Measurements from ENCODE around the gene ATL2.
"Not testable (repeated sequence)": the region's sequence is repeated elsewhere in the genome, so short reads cannot be mapped to it uniquely, and the experiment has no call there.

Gene ATL2

GRCh38 chr2:38322224-38322914 is 54.7 kb downstream of the ATL2 start:
- no peak for DNase-seq

- not testable (repeated sequence) for DNase-seq
Measured at GRCh38 chr2:38319240-38319639, 57.8 kb downstream of the ATL2 start.

GRCh38 chr2:38317725-38318124 is 59.3 kb downstream of the ATL2 start:
- DNase-seq: no peak

- peak; percentile 20 for DNase-seq
Measured at GRCh38 chr2:38315707-38316333, 61.3 kb downstream of the ATL2 start.

DNA sequence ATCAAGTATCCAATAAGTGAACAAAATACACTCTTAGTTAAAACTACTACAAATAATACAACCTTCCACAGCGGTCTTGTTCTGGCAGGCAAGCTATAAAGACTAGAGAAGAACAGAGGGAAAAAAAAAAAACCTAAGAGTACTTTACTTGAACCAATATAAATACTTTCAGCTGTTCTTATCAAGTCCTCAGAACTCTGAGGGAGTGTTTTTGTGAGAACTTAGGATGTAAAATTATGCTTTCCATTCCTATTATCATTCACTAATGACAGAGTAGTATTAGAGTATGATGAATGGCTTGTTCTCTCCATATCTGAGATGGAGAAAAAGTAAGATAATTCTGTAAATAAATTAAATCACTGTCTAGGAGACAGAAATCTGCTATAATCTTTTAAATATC is 68.3 kb downstream of the ATL2 start:
- DNase-seq: no peak

GRCh38 chr2:38301969-38302702 is 74.9 kb downstream of the ATL2 start:
- no peak for DNase-seq

- DNase-seq: no peak
Measured at GRCh38 chr2:38301340-38301968, 75.6 kb downstream of the ATL2 start.

GRCh38 chr2:38298539-38298938 is 78.5 kb downstream of the ATL2 start:
- no peak for DNase-seq

GRCh38 chr2:38296197-38296780 is 80.8 kb downstream of the ATL2 start:
- no peak for DNase-seq

DNA sequence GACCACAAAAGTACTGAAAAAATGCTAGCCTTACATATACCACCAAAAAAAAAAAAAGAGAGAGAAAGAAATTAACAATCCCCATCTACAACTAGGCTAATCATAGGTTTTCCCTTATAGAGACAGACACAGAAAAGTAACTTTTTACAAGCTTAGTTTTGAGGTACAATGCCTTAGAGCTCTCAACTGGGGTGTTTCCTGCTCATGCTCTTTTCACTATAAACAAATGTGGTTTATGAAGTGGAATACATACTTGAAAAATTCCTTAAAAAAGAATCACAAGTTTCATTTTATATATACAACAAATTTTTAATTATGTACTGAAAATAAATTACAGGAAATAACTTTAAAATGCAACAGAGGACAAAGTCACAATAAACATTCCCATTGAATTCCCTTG is 82.5 kb downstream of the ATL2 start:
- DNase-seq: no peak

DNA sequence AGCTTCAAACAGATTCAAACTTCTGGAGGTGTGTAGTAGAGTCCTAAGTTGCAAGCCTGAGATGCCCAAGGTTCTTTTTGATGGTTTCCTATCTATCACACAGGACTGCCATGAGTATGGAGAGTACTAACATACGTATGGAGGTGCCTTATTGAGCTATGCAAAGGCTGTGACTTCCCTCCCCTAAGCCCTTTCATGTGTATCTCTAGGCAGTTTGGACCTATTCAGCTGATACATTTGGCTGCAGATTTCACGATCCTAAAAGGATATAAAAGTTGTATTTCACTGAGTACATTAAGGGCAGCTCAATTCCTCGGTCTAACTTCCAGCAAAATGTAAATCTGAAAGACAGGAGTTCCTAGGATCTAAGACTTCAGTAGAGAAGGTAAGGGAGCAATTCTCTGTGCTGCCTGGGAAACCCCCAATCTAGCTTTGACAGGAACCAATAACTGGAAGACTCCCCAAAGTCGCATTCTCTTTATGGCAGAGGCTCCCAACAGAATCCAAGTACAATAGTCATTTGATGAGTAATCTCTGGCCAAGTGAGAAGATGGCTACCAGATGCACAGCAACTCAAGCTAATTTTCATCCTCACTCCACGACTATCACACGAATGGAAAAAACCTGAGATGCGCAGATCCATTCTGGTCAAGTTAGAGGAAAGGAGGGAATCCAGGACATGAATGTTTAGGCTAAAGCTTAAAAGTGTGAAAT is 83.8 kb downstream of the ATL2 start:
- DNase-seq: no peak

- no peak for DNase-seq
Measured at GRCh38 chr2:38290332-38290731, 86.7 kb downstream of the ATL2 start.

- no peak for DNase-seq
Measured at GRCh38 chr2:38284971-38285370, 92.1 kb downstream of the ATL2 start.

DNA sequence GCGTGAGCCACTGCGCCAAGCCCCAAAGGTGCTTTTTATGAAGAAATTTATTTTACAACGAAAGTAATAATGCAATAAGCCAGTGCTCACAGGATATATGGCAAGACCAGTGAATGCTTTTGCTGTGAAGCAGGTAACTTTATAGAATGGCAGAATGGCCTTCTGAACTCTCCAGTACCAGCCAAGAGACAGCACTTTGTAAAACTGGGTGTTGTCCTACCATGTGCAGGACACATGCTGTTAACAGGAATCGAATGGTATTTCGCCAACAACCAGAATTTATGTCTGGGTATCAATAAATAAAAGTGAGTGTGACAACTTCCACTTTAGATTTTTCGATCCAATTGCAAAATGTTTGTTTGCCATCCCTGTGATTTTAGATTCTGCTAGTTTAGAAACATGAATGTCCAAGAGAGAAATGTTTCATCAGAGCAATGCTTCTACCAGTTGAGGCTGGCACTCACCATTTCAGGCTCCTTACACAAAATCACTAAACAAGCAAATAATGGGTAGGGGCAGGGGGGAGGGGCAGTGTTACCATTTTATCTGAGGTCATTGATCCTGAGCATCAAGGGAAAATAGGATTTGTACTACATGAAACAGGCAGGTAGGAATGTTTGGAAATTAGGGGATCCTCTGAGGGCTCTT is 95.9 kb downstream of the ATL2 start:
- DNase-seq: no peak

DNA sequence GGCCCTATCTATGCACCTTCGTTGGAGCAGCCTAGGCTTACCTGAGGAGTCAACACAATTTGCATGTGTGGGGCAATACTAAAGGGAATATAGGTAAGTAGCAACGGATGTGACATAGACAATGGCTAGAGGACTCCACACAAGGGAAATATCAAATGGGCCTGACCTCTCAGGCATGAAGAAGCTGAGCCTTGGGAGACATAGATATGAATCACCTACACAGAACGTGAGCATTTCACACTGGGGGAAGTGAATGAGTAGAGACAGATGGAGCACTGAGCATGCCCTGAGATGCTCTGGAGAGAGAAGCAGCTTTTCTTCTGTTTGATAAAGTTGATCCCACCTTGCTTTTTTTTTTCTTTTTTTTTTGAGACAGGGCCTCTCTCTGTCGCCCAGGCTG is 97.9 kb downstream of the ATL2 start:
- DNase-seq: no peak

GRCh38 chr2:38278117-38278438 is 99.0 kb downstream of the ATL2 start:
- DNase-seq: not testable (repeated sequence)

GRCh38 chr2:38277245-38278116 is 99.6 kb downstream of the ATL2 start:
- no peak for DNase-seq

DNA sequence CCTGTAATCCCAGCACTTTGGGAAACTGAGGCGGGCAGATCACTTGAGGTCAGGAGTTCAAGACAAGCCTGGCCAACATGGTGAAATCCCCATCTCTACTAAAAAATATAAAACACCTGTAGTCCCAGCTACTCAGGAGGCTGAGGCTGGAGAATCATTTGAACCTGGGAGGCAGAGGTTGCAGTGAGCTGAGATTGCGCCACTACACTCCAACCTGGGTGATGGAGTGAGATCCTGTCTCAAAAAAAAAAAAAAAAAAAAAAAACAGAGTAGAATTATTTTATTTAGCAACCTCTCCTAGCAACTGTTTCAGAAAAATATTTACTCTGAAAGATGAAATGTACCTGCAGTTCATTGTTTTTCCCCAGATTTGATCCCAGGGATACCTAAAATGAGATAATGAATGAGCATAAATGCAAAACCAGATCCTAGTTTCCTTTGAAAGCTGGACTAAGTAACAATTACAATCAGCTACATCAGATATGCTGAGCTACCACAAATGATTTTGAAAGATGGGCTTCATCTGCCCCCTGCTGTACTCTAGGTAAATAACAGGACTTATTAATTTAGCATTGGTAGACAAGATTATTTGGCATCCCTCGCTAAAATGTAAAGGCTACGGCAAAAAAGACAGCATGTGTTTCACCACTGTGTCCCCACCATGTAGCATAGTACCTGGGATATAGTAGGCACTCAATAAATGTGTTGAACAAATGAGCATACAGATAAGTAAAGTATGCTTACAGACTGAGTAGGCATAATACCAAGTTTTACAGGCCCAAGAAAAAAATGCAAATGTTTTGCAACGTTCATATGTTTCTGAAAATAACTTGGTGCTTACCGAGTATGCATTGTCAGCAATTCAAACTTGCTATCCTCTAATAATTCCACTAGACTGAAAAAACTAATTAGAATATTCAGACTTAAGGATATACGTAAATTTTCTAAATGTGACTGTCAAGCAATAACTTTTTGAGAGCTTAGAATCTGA is 102.5 kb downstream of the ATL2 start:
- DNase-seq: peak; percentile 57

- no peak for DNase-seq
Measured at GRCh38 chr2:38271697-38272096, 105.4 kb downstream of the ATL2 start.

DNA sequence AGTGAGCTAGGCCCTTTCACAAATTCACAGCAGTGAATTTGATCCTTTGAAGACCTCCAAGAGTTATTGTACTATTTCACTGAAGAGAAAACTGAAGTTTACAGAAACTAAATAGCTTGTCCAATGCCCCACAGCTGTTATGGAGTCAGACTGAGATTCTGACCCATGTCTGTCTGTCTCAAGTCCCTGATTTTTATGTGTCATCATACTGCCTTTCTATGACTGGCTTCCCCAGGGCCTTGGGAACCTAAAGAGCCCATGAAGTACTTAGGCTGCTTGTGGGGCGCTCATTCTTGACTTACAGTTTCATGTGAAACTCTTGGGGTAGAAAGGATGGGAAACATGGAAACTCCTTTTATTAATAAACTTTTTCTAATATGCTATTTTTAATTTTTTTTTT is 107.7 kb downstream of the ATL2 start:
- no peak for DNase-seq
